Neural progenitor cell (in vitro differentiated cells): Measurements from ENCODE around the gene WDR70.

Experiments
- EZH2 ChIP-seq: fragments of 200-600 bp; sonication (generic); IDR thresholded peaks from 2 replicates; pipeline ENCODE4 v1.6.1; 2017; ENCODE audit warnings: antibody characterized with exemption, mild to moderate bottlenecking, moderate library complexity
- TF ChIP-seq, protein P1 (sequence below): fragments of 200-600 bp; sonication (generic); IDR thresholded peaks from 2 replicates; pipeline ENCODE4 v1.5.1; 2017; ENCODE audit warnings: antibody characterized with exemption, mild to moderate bottlenecking

DNA sequence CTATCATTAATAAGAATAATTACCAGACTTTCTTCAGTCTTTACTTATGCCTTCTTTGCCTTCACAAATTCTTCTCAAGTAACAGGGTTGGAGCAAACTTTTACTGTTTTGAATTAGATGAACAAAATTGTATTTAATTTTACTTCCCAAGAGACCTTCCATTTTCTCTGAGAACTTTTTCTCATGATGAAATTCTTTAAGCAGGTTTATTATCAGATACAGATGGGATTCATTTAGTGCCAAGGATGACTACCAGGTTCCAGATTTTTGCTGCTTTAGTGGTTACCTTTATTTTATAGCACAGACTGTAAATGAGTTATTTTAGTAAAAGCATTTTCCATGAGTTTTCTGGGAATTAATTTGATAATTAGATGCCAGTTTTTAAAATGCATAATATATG is 335.6 kb downstream of the WDR70 start:
- TF ChIP-seq, protein P1, sequence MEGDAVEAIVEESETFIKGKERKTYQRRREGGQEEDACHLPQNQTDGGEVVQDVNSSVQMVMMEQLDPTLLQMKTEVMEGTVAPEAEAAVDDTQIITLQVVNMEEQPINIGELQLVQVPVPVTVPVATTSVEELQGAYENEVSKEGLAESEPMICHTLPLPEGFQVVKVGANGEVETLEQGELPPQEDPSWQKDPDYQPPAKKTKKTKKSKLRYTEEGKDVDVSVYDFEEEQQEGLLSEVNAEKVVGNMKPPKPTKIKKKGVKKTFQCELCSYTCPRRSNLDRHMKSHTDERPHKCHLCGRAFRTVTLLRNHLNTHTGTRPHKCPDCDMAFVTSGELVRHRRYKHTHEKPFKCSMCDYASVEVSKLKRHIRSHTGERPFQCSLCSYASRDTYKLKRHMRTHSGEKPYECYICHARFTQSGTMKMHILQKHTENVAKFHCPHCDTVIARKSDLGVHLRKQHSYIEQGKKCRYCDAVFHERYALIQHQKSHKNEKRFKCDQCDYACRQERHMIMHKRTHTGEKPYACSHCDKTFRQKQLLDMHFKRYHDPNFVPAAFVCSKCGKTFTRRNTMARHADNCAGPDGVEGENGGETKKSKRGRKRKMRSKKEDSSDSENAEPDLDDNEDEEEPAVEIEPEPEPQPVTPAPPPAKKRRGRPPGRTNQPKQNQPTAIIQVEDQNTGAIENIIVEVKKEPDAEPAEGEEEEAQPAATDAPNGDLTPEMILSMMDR = no peak
- no peak for TF ChIP-seq EZH2
